ENCODE results near the gene HSPA8. TPM values are rescaled to one million over a fixed set of nuclear protein-coding genes. Genes with fewer than 3 reads are reported as not detected.
"Not testable (repeated sequence)": the region's sequence is repeated elsewhere in the genome, so short reads cannot be mapped to it uniquely, and the experiment has no call there.

HSPA8 gene
- total RNA-seq (2014; rRNA removed; shearing (Covaris generic)): 5,006 and 6,052 TPM in 2 replicates
- 2,563 and 2,783 TPM in 2 replicates for polyA plus RNA-seq (2015; cell fraction: cytosol; rRNA removed)
- 4,802 and 5,461 TPM in 2 replicates for polyA plus RNA-seq (2015; cell fraction: nucleus; rRNA removed)

GRCh38 chr11:123061403-123062157 is at the start of gene HSPA8:
Gene HSPA8, minus strand, starts transcription at chr11:123062136. Its CDS starts 812 bp downstream, at chr11:123061324.
- peak; percentile 77 for DNase-seq (ENCODE audit: low read depth)

- DNase-seq (ENCODE audit: low read depth): peak; percentile 59
These were observed 49.5 kb upstream of the HSPA8 start for GRCh38 chr11:123111465-123111864.

DNA sequence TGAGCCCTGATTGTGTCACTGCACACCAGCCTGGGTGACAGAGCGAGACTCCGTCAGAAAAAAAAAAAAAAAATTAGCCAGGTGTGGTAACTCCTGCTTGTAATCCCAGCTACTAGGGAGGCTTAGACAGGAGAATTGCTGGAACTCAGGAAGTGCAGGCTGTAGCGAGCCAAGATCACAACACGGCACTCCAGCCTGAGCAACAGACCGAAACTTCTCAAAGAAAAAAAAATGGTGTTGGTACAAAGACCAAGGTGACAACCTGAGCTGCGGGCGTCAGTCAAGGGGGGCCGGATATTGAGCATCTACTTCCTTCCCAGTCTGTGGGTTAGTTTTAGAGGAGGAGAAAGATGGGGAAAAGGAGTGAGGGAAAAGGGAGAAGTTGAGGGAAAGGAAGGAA is 48.5 kb upstream of the HSPA8 start:
- no peak for DNase-seq (ENCODE audit: low read depth)

DNA sequence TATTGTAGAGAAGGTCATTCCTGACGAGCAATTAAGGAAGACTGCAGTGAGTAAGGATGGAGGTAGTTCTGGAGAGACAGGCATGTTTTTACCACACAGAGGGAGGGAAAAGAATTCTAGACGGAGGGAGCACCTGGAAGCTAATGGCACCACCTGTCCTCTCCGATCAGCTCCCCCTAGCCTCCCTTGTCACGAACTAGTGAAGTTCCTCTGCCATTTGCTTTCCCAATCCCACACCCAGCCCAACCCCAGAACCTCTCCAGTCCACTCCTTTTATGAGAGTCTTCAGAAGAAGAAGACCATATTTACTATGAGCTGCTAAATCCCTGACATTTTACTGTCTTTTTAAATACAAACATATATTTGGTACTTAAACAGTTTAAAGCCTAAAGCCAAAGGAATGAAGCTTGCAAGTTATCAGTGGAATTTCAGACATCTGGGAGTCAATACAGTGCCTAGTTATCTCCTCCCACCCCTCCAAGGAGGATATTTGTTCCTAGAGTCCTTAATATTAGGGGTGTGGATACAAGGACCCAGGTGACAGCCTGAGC is 46.1 kb upstream of the HSPA8 start:
- DNase-seq (ENCODE audit: low read depth): no peak

DNA sequence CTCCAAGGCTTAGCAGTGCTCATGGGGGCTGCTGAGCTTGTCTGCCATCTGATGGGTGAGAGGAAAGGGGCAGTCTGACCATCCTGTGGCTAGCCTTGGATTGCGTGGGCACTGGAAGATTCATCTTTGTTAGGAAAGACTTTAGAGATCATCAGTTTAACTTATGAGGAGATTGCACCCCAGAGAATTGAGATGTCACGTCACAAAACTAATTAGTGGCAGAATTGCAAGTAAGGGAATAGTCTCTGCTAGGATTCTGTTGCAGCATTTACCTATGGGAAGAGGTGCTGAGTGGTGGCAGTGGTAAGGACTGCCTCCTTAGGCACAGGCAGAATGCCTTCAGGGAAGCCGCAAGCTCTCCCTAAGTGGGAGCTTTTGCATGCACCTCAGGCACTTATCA is 42.8 kb upstream of the HSPA8 start:
- no peak for DNase-seq (ENCODE audit: low read depth)

GRCh38 chr11:123103326-123103980 is 41.5 kb upstream of the HSPA8 start:
- DNase-seq (ENCODE audit: low read depth): peak; percentile 70

DNA sequence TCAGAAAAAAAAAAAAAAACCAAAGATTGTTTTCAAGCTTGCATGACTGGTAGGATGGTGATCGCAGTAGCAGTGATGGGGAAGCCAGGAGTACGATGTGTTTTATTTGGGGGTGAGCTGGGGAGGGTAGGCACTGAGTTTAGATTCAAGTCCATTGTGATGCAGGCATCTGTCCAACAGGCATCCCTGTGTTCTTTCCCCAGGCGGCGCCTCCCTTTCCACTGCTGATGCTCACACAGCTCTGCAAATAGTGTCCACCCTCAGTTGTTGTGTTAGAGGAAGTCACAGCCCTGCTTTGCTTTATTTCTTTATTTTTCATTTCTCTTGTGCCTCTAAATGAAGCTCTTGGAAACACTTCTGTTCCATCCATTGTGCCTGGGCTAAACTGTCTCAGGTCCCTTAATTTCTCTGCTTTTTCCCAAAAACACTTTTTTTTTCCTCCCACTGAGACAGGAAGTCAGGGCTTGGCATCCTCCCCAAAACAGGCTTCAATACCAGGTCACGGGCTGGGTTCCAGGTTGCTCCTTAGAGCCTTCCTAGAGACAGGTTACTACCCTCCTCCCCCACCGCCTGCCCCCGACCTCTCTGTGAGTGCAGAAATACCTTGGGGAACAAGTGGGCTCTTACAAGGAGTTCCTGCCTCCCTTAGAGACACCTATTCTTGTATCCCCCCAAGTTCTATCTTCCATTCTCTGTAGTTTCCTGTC is 38.6 kb upstream of the HSPA8 start:
- no peak for DNase-seq (ENCODE audit: low read depth)

- no peak for DNase-seq (ENCODE audit: low read depth)
These were observed 37.1 kb upstream of the HSPA8 start for GRCh38 chr11:123098990-123099389.

DNA sequence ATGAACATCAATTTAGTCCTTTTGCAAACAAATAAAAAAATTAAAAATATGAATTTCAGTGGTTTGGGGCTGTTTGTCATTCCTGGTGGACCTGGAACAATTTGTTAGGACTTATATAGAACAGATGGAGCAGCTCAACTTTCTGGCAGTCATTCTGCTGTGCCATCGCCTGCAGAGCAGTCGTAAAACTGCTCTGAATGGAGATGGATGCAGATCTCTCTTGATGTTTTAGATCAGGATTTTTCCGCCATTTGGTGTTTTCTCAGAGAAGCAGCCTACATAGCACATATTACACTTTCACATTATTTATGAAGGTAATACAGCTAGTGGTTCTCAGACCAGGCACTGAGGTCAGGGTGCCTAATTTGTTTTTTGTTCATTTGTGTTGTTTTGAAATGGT is 31.8 kb upstream of the HSPA8 start:
- DNase-seq (ENCODE audit: low read depth): no peak

DNA sequence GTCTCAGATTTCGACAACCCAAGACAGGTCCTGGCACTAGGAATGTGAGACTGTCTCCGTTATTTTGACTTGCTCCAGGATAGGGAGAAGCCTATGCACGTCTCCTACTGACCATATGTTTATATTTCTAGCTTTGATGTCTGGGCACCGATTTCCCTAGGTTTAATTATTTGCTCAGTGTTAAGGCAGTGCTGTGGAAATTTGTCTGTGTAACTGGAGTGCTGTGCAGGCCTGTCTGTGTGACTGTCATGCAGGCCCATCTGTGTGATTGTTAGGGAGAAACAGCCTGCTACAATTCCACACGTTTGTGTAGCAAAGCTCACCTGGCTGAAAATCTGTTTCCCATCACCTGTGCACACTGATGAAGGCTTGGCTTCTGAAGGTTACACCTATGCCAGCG is 29.6 kb upstream of the HSPA8 start:
- DNase-seq (ENCODE audit: low read depth): no peak

- not testable (repeated sequence) for DNase-seq (ENCODE audit: low read depth)
These were observed 28.2 kb upstream of the HSPA8 start for GRCh38 chr11:123090168-123090567.

DNA sequence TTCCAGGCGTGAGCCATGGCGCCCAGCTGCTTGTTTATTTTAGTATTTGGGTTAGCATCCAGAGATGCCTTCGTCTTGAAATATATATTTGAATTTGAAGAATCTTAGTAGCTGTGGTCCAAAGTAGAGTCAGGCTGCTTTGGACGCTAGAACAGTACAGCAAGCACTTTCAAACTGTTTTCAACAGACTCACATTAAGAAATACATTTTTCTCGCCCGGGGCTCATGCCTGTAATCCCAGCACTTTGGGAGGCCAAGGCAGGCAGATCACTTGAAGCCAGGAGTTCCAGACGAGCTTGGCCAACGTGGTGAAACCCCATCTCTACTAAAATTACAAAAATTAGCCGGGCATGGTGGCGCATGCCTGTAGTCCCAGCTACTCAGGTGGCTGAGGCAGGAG is 27.0 kb upstream of the HSPA8 start:
- DNase-seq (ENCODE audit: low read depth): not testable (repeated sequence)

- not testable (repeated sequence) for DNase-seq (ENCODE audit: low read depth)
These were observed 25.7 kb upstream of the HSPA8 start for GRCh38 chr11:123087657-123088056.

- no peak for DNase-seq (ENCODE audit: low read depth)
These were observed 24.4 kb upstream of the HSPA8 start for GRCh38 chr11:123086305-123086704.

DNA sequence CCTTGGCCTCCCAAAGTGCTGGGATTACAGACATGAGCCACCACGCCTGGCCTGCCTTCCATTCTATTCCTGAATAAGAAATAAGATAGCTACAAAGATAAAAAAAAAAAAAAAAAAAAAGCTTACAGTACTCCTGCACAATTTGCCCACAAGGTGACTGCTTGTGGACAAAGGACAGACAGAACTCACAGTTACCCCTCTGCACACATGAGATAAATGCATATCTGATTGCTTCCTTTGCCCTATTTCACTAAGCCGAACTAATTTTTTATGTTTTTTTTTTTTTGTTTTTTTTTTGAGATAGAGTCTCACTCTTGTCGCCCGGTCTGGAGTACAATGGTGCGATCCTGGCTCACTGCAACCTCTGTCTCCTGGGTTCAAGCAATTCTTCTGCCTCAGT is 23.6 kb upstream of the HSPA8 start:
- DNase-seq (ENCODE audit: low read depth): no peak

DNA sequence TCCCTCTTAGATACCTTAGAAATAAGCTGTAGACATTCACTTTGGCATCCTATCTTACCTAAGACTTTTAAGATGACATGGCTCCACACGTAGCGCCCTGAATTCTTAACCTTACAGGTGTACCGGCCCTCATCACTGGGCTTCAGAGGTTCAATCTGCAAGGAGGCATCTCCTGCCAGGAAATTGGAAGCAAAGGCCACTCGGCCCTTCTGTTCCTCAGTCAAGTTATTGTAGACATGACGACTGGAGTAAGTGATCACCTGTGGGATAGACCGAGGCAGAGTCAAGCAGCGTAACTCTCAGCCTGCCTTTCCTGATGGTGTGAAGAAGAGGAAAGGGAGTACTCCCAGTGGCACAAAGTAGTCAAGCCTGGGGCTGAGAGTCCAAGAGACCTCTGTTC is 22.5 kb upstream of the HSPA8 start:
- DNase-seq (ENCODE audit: low read depth): no peak

- peak; percentile 98 for DNase-seq (ENCODE audit: low read depth)
These were observed 21.7 kb upstream of the HSPA8 start for GRCh38 chr11:123083623-123084029.

- no peak for DNase-seq (ENCODE audit: low read depth)
These were observed 21.0 kb upstream of the HSPA8 start for GRCh38 chr11:123082977-123083376.

DNA sequence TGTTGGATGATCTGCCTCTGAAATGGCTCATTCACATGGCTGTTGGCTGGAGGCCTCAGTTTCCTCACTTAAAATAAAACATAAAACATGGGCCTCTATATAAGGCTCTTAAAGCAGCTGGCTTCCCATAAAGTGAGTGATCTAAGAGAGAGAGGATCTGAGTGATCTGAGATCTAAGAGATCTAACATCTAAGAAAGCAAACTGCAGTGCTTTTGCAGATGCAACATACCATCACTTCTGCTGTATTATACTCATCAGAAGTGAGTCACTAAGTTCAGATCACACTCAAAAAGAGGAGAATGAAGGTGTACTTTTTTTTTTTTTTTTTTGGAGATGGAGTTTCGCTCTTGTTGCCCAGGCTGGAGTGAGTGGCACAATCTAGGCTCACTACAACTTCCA is 18.1 kb upstream of the HSPA8 start:
- DNase-seq (ENCODE audit: low read depth): no peak

DNA sequence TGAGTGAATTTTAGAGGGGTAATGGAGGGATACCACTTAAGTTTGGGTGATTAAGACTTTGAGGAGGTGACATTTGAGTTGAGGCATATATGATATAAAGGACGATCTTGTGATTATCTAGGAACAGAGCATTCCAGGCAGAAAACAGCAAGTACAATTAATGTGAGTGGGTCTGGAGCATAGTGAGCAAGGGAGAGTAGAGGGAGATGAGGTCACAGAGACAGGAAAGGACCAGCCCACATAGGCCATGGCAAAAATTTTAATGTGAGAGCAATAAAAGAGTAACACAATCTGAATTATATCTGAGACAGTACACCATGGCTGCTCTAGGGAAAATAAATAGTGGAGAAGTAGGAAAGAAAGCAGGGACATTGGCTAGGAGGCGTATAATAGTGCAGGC is 14.5 kb upstream of the HSPA8 start:
- DNase-seq (ENCODE audit: low read depth): no peak

- no peak for DNase-seq (ENCODE audit: low read depth)
These were observed 11.6 kb upstream of the HSPA8 start for GRCh38 chr11:123073343-123074057.

Data from HT1080 (cell line).